D721Med (cell line): Measurements from ENCODE around the gene THRSP.
"Not testable (repeated sequence)": the region's sequence is repeated elsewhere in the genome, so short reads cannot be mapped to it uniquely, and the experiment has no call there.

Experiments used
- DNase-seq: peaks from one replicate; pipeline ENCODE4 v3.0.0; 2011; ENCODE audit warnings: low spot score; ENCODE audit not compliant: insufficient read length
- FAIRE-seq: peaks from 2 replicates; lab custom pipeline; 2011; peaks lifted over from hg19 to GRCh38; lab: Jason Lieb, UNC
- CTCF ChIP-seq: IDR thresholded peaks from 2 replicates; pipeline ENCODE4 v1.5.1; 2012; ENCODE audit warnings: mild to moderate bottlenecking, control low read depth; ENCODE audit not compliant: insufficient read depth; ENCODE audit errors: missing control alignments

THRSP gene

GRCh38 chr11:78063440-78064181, at the start of gene THRSP:
Gene THRSP, plus strand, starts transcription at chr11:78063861. Its CDS starts 21 bp downstream, at chr11:78063882.
- no peak for TF ChIP-seq CTCF
- DNase-seq (no peak), FAIRE-seq (no peak)

GRCh38 chr11:78014937-78015520, 48.6 kb upstream of the THRSP start:
- FAIRE-seq = not testable (repeated sequence)

GRCh38 chr11:78015878-78016277, 47.8 kb upstream of the THRSP start:
- TF ChIP-seq CTCF = no peak
- DNase-seq (no peak), FAIRE-seq (no peak)

More at GRCh38 chr11:78014937-78015520, 48.6 kb upstream of the THRSP start:
- DNase-seq = not testable (repeated sequence)

GRCh38 chr11:78019808-78020207, 43.9 kb upstream of the THRSP start:
- FAIRE-seq = no peak

GRCh38 chr11:78020246-78020645, 43.4 kb upstream of the THRSP start:
- TF ChIP-seq CTCF = no peak
- FAIRE-seq = no peak
- DNase-seq = no peak

More at GRCh38 chr11:78019808-78020207, 43.9 kb upstream of the THRSP start:
- no peak for TF ChIP-seq CTCF
- DNase-seq = no peak

- TF ChIP-seq CTCF = no peak
- DNase-seq = no peak
- FAIRE-seq = no peak
These were observed 42.0 kb upstream of the THRSP start for GRCh38 chr11:78021611-78022010.

GRCh38 chr11:78022397-78023396, 41.0 kb upstream of the THRSP start, which contains the start of gene KCTD14:
Gene KCTD14, minus strand, starts transcription at chr11:78023276. Its CDS starts 27 bp downstream, at chr11:78023249.
- no peak for FAIRE-seq
- no peak for TF ChIP-seq CTCF
- no peak for DNase-seq
